Fibroblast of skin of left biceps (primary cell): ENCODE measurements around the gene SNPH.
A peak's percentile ranks its signal among the peaks of the same experiment; 100 is the strongest.

Source experiments
- DNase-seq, 2 experiments: peaks; one replicate each; pipeline ENCODE4 v3.0.0-alpha.2; 2013; ENCODE audit warnings: low read depth in 2 of 2

Gene SNPH

DNA sequence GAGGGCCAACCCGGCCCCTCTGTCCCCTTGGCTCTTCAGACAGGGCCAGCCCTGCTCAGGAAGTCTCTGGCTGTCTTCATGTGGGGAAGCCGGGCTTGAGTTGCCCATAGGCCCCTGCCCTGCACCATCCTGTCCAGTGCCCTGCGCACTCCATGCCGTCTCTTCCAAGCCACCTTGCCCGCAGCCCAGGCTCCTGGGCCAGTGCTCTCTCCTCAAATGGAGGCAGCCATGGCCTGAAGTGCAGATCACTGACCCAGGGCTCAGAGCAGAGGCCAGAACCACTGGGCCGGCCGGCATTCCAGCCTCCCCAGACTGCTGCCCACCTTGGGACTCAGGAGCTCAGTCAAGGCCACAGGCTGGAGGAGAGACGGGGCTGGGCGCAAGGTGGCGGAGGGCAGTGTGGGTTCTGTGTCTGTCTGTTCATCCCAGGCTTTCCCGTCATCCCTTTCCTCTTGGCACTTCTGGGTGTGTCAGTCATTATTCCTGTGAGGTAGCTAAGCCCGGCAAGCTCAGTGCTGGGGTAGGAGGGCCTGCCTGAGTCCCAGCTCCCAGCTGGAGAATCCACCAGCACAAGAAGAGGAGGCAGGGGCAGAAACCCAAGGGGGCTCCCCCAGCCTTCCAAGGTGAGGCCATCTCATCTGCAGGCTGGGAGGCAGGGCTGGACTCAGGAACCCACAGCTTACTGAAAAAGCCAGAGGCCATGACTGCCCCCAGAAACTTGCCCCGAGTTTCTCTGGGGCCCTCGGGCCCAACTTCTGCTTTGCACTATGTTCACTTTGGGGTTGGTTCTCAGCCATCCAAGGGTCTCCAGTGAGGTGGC, 40.4 kb downstream of the SNPH start:
- DNase-seq, result no peak

GRCh38 chr20:1307171-1307570, 41.1 kb downstream of the SNPH start:
- no peak for DNase-seq

GRCh38 chr20:1307571-1307971, 41.5 kb downstream of the SNPH start:
- DNase-seq, result no peak

- no peak for DNase-seq
Measured at GRCh38 chr20:1308067-1308701, 42.1 kb downstream of the SNPH start.

GRCh38 chr20:1308702-1309095, 42.6 kb downstream of the SNPH start:
- DNase-seq, result no peak

GRCh38 chr20:1309439-1309847, 43.3 kb downstream of the SNPH start:
- DNase-seq, result no peak

DNA sequence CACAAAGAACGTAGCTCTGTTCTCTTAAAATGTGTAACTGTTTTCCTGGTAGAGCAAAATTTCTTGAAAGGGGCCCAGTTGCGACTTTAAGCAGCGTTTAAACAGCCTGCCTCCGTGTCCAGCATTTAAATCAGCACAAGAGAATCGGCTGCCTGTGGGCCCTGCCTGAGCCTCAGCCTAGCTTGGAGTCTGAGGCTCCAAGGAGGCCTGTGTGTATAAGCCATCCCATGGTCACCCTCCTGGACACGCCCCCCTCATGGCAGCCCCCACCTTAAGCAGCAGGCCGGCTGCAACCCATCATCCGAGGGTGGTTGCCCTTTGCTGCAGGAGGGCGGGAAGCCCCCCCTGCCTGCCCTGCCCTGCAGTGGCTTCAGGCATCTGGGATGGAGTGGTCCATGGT, 44.0 kb downstream of the SNPH start:
- DNase-seq, result no peak

DNA sequence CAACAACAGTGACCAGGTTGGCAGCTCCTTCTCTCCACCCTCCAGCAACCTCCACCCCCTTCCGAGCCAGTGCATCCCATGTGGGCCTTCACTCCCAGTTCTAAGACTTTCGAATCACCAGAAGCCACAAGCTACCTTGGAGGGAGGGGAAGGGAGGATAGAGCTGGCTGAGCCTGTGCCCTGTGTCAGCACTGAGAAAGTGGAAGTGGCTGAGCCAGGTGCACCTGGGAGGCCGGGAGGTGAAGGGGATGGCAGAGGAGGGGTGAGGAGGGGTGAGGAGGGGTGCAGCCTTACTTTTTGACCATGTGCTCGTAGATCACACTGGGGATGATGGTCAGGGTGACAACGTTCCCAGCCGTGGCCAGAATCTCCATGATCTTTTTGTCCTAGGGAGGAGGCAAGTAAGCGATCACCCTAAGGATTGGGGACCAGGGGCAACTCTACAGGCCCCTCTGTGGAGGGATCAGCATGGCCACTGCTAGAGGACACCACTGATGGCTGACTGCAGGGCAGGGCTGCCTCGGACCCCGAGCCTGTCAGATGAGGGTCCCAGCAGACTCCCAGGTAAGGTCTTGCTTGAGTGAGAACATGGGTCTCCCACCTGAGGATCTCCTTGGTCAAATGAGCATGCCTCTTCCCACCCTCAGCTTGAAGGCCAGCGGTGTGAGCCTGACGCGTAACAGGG, 44.6 kb downstream of the SNPH start:
- no peak for DNase-seq

GRCh38 chr20:1312308-1312707, 46.2 kb downstream of the SNPH start:
- no peak for DNase-seq

DNA sequence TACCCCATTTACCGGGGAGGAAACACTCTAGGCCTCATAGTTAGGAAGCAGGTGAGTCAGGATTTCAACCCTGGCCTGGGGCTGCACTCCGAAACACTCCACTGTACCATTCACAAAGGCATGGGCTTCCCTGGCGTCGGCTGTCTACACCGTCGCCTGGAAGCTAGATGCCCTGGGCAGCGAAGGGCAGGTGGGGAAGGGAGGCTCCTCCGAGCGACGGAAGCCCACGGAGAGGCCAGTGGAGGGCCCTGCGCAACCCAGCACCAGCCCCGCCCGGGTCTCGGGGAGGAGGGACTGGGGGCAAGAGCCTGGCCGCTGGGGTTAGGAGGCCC, 46.8 kb downstream of the SNPH start:
- DNase-seq, result no peak

DNA sequence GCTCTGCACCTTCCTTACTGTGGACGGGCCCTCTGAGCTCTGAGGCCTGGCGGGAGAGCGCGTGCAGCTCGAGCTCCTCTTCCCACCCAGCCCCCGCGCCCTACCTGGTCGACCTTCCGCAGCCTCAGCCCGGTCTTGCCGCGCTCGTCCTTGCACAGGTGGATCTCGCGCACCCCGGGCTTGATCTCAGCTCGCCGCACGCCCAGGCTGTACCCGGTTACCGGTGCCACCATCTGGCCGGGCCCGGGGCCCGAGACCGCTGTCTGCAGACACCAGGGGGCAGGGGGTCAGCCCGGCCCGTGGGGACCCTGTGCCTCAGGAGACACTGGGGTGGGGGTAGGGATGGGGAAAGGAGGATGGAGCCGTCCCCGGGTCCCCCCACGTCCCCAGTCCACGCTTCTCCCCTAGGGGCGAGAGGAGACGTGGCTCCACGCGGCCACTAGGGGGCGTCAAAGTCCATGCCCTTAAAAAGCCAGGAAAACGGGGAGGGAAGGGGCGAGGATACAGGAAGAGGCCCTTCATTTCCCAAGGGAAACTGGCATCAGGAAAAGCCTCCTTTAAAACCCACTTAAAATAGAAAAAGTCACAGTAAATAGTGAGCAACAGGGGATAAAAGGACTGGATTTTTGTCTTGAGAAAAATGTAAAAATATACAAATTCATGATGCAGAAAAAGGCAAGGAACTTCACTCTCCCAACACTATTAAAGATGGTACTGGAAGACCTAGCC, 47.3 kb downstream of the SNPH start:
- peak; percentile 48 to 50 for DNase-seq

DNA sequence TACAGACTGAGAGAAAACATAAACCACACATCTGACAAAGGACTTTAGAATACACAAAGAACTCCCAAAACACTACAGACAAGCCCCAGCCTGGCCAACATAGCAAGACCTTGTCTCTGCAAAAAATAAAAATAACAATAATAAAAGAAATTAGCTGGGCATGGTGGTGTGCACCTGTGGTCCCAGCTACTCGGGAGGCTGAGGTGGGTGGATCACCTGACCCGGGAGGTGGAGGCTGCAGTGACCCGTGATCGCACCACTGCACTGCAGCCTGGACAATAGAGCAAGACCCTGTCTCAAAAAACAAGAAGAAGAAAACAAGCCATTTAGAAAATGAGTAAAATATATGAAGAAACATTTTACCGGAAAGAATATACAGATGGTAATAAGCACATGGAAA, 49.7 kb downstream of the SNPH start:
- DNase-seq, result no peak

GRCh38 chr20:1317545-1318255, 51.6 kb downstream of the SNPH start:
- DNase-seq, result no peak

DNA sequence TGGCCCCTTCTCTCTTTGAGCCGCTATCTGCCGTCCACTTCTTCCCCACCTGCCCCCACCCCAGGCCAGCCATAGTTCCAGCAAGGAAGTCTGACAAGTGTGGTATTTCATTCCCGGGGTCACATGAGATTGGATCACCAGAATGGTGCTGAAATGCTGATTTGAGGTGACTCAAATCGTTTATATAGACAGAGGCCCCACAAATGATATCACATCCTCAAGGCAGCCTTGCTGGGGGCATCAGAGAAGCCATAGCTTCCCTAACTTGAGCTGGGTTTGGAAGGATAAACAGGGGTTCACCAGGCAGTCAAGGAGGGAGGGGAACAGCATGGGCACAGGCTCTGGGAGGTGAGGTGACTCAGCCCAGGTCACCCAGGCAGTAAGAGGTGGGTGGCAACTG, 53.0 kb downstream of the SNPH start:
- DNase-seq, result no peak

- DNase-seq, result no peak
Measured at GRCh38 chr20:1319462-1319861, 53.4 kb downstream of the SNPH start.

GRCh38 chr20:1320016-1320415, 53.9 kb downstream of the SNPH start:
- DNase-seq, result no peak

DNA sequence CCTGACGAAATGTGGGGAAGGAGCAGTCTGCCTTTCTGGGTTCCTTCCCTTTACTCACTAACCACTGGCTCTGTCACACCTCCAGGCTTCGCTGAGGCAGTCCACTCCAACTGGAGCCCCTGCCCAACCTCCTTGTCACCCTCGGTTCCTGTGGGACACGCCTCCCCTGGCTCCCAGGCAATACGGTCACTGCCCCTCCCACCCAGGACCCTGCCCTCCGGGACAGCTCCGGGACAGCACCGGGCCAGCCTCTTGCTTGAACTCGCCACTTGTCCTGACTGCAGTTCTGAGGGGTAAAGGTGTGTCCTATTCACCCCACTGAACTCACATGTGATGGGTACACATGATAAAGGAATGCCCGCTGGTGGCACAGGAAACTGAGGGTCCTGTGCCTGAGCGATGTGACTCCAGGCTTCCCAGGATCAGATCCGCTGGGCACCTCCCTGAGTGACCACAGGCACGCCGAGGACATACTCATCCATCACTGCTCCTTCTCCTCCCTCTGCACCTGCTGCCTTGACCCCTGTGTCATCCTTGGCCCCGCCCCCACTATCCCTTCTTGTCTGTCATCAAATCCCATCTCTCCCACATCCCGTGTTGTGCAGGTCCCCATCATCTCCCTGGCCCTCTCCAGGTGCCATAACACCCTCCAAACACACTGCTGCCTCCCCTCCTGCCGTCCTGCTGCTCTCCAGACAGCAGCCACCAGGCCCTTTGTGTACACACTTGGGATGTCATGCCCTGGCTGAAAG, 55.0 kb downstream of the SNPH start:
- no peak for DNase-seq

DNA sequence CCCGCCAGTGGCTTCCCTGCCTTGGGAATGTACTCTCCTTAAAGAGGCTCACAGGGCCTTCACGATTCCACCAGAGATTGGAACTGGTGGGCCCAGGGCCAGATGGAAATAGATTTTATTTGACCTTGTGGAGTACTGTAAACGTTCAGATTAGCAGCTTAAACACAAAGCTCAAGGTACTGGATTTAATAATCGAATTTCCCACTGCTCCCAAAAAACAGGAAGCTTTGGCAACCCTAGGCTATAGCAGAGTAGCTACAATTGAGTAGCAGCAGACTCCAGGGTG, 55.5 kb downstream of the SNPH start:
- no peak for DNase-seq

DNA sequence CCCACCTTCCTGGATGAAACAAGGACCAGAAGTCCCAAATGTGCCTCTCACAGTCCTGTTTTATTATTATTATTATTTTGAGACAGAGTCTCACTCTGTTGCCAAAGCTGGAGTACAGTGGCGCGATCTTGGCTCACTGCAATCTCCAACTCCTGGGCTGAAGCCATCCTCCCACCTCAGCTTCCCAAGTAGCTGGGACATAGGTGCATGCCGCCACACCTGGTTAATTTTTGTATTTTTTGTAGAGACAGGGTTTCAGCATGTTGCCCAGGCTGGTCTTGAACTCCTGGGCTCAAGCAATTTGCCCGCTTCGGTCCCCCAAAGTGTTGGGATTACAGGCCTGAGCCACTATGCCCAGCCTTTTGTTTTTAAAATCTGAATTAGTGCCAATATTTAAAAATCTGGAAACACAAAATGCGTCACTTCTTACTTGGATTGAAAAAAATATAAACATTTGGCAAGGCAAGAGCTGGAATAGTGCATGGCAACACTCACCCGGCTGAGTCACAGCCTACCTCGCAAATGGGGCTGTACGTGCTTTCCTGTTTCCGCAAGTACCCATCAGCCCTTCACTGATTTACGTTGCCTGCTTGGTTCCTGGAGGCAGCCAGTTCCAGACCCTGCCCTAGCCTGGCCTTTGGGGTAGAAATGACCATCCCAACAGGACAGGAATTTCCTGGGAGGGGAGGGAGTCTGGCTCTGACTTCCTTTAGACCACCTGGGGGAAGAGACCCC, 56.6 kb downstream of the SNPH start:
- peak in 1 of 2 experiments; percentile 55 for DNase-seq

DNA sequence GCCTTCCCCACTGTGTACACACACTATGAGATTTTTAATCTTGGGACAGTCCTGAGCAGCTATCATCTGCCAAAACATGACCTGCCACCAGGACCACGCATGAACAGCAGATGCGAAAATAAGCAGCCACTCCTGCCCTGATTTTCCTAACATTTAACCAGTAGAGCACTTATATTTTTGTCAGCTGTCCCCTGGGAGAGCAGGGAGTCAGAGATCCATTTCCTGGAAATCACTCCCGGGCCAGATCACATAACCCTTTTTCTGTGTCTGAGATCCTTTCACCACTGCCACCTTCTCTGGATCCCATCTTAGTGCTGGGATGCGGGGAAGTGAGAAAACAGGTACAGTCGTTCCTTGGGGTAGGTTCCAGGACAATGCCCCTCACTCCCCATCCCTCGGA, 57.2 kb downstream of the SNPH start:
- no peak for DNase-seq
